Measurements from ENCODE around the gene SPEN.

DNA sequence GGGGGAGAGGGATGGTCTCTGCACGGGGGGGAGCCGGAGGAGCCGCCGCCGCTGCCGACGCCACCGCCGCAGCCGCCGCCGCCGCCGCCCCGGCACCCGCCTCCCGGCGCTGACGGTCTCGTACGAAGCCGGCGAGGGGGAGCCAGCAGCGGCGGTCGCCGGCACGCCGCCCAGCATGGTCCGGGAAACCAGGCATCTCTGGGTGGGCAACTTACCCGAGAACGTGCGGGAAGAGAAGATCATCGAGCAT is 311 bp downstream of the SPEN start:
- TF ChIP-seq, protein P1, sequence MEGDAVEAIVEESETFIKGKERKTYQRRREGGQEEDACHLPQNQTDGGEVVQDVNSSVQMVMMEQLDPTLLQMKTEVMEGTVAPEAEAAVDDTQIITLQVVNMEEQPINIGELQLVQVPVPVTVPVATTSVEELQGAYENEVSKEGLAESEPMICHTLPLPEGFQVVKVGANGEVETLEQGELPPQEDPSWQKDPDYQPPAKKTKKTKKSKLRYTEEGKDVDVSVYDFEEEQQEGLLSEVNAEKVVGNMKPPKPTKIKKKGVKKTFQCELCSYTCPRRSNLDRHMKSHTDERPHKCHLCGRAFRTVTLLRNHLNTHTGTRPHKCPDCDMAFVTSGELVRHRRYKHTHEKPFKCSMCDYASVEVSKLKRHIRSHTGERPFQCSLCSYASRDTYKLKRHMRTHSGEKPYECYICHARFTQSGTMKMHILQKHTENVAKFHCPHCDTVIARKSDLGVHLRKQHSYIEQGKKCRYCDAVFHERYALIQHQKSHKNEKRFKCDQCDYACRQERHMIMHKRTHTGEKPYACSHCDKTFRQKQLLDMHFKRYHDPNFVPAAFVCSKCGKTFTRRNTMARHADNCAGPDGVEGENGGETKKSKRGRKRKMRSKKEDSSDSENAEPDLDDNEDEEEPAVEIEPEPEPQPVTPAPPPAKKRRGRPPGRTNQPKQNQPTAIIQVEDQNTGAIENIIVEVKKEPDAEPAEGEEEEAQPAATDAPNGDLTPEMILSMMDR (IDR thresholded peaks at IDR 0.05): no peak
- TF ChIP-seq POLR2A (IDR thresholded peaks at IDR 0.05): peak in 1 of 2 donors; percentile 87

Measured in vagina (tissue), 2 donors.